Karpas-422 (cell line): ENCODE results near the gene CLPTM1. TPM values are rescaled to one million over a fixed set of nuclear protein-coding genes. Genes with fewer than 3 reads are reported as not detected.
"Not testable (repeated sequence)": the region's sequence is repeated elsewhere in the genome, so short reads cannot be mapped to it uniquely, and the experiment has no call there.

Source experiments
- DNase-seq: peaks from one replicate; pipeline ENCODE4 v3.0.0-alpha.2; 2015
- H2AFZ ChIP-seq: fragments of 200-600 bp; sonication (generic); 2 replicates; pipeline ENCODE4 v1.6.1; 2014; ENCODE audit warnings: antibody characterized with exemption, low read length, mixed read lengths
- H3K27ac ChIP-seq: fragments of 200-600 bp; sonication (generic); 2 replicates; pipeline ENCODE4 v1.5.1; 2014; ENCODE audit warnings: mild to moderate bottlenecking, low read length, moderate library complexity
- H3K27me3 ChIP-seq: fragments of 200-600 bp; sonication (generic); 2 replicates; pipeline ENCODE4 v1.6.1; 2014; ENCODE audit warnings: low read length, mixed read lengths
- H3K36me3 ChIP-seq: fragments of 200-600 bp; sonication (generic); 2 replicates; pipeline ENCODE4 v1.6.1; 2014; ENCODE audit warnings: low read length, mixed read lengths; ENCODE audit not compliant: insufficient read depth
- H3K4me1 ChIP-seq: fragments of 200-600 bp; sonication (generic); 2 replicates; pipeline ENCODE4 v1.6.1; 2014; ENCODE audit warnings: mild to moderate bottlenecking, low read length, mixed read lengths
- H3K4me2 ChIP-seq: fragments of 200-600 bp; sonication (generic); 2 replicates; pipeline ENCODE4 v1.6.1; 2014; ENCODE audit warnings: low read length, low read depth, mild to moderate bottlenecking; ENCODE audit not compliant: poor library complexity, severe bottlenecking
- H3K4me3 ChIP-seq: fragments of 200-600 bp; sonication (generic); 2 replicates; pipeline ENCODE4 v1.5.1; 2014; ENCODE audit warnings: mild to moderate bottlenecking, antibody characterized with exemption, low read length, mixed read lengths
- H3K79me2 ChIP-seq: fragments of 200-600 bp; sonication (generic); 2 replicates; pipeline ENCODE4 v1.6.1; 2014; ENCODE audit warnings: mild to moderate bottlenecking, low read length, mixed read lengths
- H3K9ac ChIP-seq: fragments of 200-600 bp; sonication (generic); 2 replicates; pipeline ENCODE4 v1.6.0; 2014; ENCODE audit warnings: low read length
- H3K9me2 ChIP-seq: fragments of 200-600 bp; sonication (generic), shearing (Covaris generic); replicated peaks from 2 replicates; pipeline ENCODE4 v1.6.0; 2014; ENCODE audit warnings: mild to moderate bottlenecking, low read length, moderate library complexity; ENCODE audit not compliant: insufficient read depth
- H3K9me3 ChIP-seq: fragments of 300-700, 200-600 bp; sonication (generic); 2 replicates; pipeline ENCODE4 v1.6.1; 2014; ENCODE audit warnings: low read length, mixed read lengths
- H4K20me1 ChIP-seq: fragments of 200-600 bp; sonication (generic); 2 replicates; pipeline ENCODE4 v1.6.1; 2014; ENCODE audit warnings: mild to moderate bottlenecking, antibody characterized with exemption, low read length, low read depth; ENCODE audit not compliant: insufficient read depth
- total RNA-seq: library from RNA; depleted of rRNA; stranded (reverse); fragments of >200 nt; shearing (Covaris generic); gene quantifications from 2 replicates; pipeline ENCODE4 v1.2.3, GENCODE V29; 2014; ENCODE audit warnings: low replicate concordance; rRNA removed

CLPTM1 gene
- 19.7 and 39.2 TPM in 2 replicates for total RNA-seq

- peak within 1 kb of the TSS; percentile 99 for H3K9ac ChIP-seq
- peaks cover 31% of the 10 kb centered on the region for H4K20me1 ChIP-seq
- H3K9me2 ChIP-seq = no peaks in the 10 kb centered on the region
- H3K79me2 ChIP-seq = peaks cover 58% of the 10 kb centered on the region
- DNase-seq = peak; percentile 99
- H3K4me1 ChIP-seq = peaks cover 47% of the 10 kb centered on the region
- peak within 1 kb of the TSS; percentile 95 for H3K4me2 ChIP-seq
- H3K27ac ChIP-seq = peak within 1 kb of the TSS; percentile 82
- no peaks in the 10 kb centered on the region for H3K9me3 ChIP-seq
- no peaks in the 10 kb centered on the region for H3K36me3 ChIP-seq
- peak within 1 kb of the TSS; percentile 82; the same call in 1 of the 2 replicates for H2AFZ ChIP-seq
- peak within 1 kb of the TSS; percentile 100 for H3K4me3 ChIP-seq
- H3K27me3 ChIP-seq = no peaks in the 10 kb centered on the region
Measured at GRCh38 chr19:44954649-44955504, at the start of gene CLPTM1. CLPTM1 (plus strand) TSS chr19:44955380; CDS start chr19:44955396, 16 bp downstream.

- Histone ChIP-seq H2AFZ (no peak within 1 kb of the TSS), H4K20me1 (no peaks in the 10 kb centered on the region), H3K27me3 (no peaks in the 10 kb centered on the region), H3K79me2 (no peaks in the 10 kb centered on the region), H3K9me2 (no peaks in the 10 kb centered on the region), H3K27ac (no peak within 1 kb of the TSS), H3K9ac (0 out of 2 replicates have a peak within 1 kb of the TSS, but pooled peaks have one; percentile 20), H3K9me3 (no peaks in the 10 kb centered on the region), H3K36me3 (peaks cover 6% of the 10 kb centered on the region; the same call in 1 of the 2 replicates), H3K4me3 (no peak within 1 kb of the TSS), H3K4me2 (no peak within 1 kb of the TSS), H3K4me1 (peaks cover 4% of the 10 kb centered on the region; the same call in 1 of the 2 replicates)
- DNase-seq = no peak
Measured at GRCh38 chr19:44905437-44906160, 49.6 kb upstream of the CLPTM1 start, which contains the start of gene APOE. APOE (plus strand) TSS chr19:44905796; CDS start chr19:44906625, 829 bp downstream.

GRCh38 chr19:44907613-44908012 lies 47.6 kb upstream of the CLPTM1 start:
- Histone ChIP-seq H3K4me2 (no peak overlapping the region), H3K27me3 (no peaks in the 10 kb centered on the region), H3K9ac (no peak overlapping the region), H3K4me3 (no peak overlapping the region), H3K9me2 (no peaks in the 10 kb centered on the region), H3K9me3 (no peaks in the 10 kb centered on the region), H2AFZ (no peak overlapping the region), H3K36me3 (peaks cover 2% of the 10 kb centered on the region; the same call in 1 of the 2 replicates), H3K27ac (no peak overlapping the region), H4K20me1 (no peaks in the 10 kb centered on the region), H3K79me2 (no peaks in the 10 kb centered on the region), H3K4me1 (peaks cover 4% of the 10 kb centered on the region; the same call in 1 of the 2 replicates)
- DNase-seq = no peak

- Histone ChIP-seq H2AFZ (no peak overlapping the region), H3K9ac (no peak overlapping the region), H3K9me2 (no peaks in the 10 kb centered on the region), H4K20me1 (no peaks in the 10 kb centered on the region), H3K4me1 (peaks cover 4% of the 10 kb centered on the region; the same call in 1 of the 2 replicates), H3K9me3 (no peaks in the 10 kb centered on the region), H3K27me3 (no peaks in the 10 kb centered on the region), H3K27ac (no peak overlapping the region), H3K79me2 (no peaks in the 10 kb centered on the region), H3K36me3 (no peaks in the 10 kb centered on the region), H3K4me3 (no peak overlapping the region), H3K4me2 (no peak overlapping the region)
- no peak for DNase-seq
Measured at GRCh38 chr19:44908074-44908835, 46.9 kb upstream of the CLPTM1 start.

GRCh38 chr19:44908836-44909261 lies 46.3 kb upstream of the CLPTM1 start:
- Histone ChIP-seq H3K36me3 (no peaks in the 10 kb centered on the region), H3K9me3 (no peaks in the 10 kb centered on the region), H3K4me1 (peaks cover 4% of the 10 kb centered on the region; the same call in 1 of the 2 replicates), H3K79me2 (no peaks in the 10 kb centered on the region), H2AFZ (no peak overlapping the region), H4K20me1 (no peaks in the 10 kb centered on the region), H3K27ac (no peak overlapping the region), H3K27me3 (no peaks in the 10 kb centered on the region), H3K4me3 (no peak overlapping the region), H3K4me2 (no peak overlapping the region), H3K9me2 (no peaks in the 10 kb centered on the region), H3K9ac (no peak overlapping the region)
- DNase-seq = no peak

GRCh38 chr19:44909775-44910174 lies 45.4 kb upstream of the CLPTM1 start:
- Histone ChIP-seq H4K20me1 (no peaks in the 10 kb centered on the region), H3K27me3 (no peaks in the 10 kb centered on the region), H3K4me2 (no peak overlapping the region), H3K79me2 (no peaks in the 10 kb centered on the region), H3K9ac (no peak overlapping the region), H3K4me1 (peaks cover 5% of the 10 kb centered on the region), H3K9me3 (no peaks in the 10 kb centered on the region), H3K27ac (no peak overlapping the region), H3K9me2 (no peaks in the 10 kb centered on the region), H2AFZ (no peak overlapping the region), H3K4me3 (no peak overlapping the region), H3K36me3 (no peaks in the 10 kb centered on the region)
- no peak for DNase-seq

- H3K27me3 ChIP-seq, H3K9me2 ChIP-seq, H3K9me3 ChIP-seq, H2AFZ ChIP-seq, DNase-seq, H3K27ac ChIP-seq, H3K9ac ChIP-seq, H3K4me2 ChIP-seq, H4K20me1 ChIP-seq, H3K36me3 ChIP-seq, H3K4me3 ChIP-seq, H3K79me2 ChIP-seq, H3K4me1 ChIP-seq: not testable (repeated sequence)
Measured at GRCh38 chr19:44911896-44912295, 43.3 kb upstream of the CLPTM1 start.
